Gastroesophageal sphincter (tissue), 4 donors: Measurements from ENCODE around the gene PA2G4. TPM values are rescaled to one million over a fixed set of nuclear protein-coding genes. Genes with fewer than 3 reads are reported as not detected.

Source experiments
- ATAC-seq: fragments of 150-250 bp; one replicate; pipeline ENCODE4 v1.9.1; 2016; ENCODE audit warnings: mild to moderate bottlenecking, moderate library complexity
- H3K27ac ChIP-seq, 4 donors: fragments of 200-600 bp; sonication (generic) in 3 of 4; 1 replicate in 3 of 4; 2 replicates in 1 of 4; pipeline ENCODE4 v1.5.1; 2016 to 2019
- H3K27me3 ChIP-seq: fragments of 200-600 bp; sonication (generic); one replicate; pipeline ENCODE4 v1.5.1; 2019
- H3K36me3 ChIP-seq, 2 donors: fragments of 200-600 bp; sonication (generic); one replicate each; pipeline ENCODE4 v1.5.1; 2019; ENCODE audit warnings: control low read depth in 1 of 2
- H3K4me1 ChIP-seq, 3 donors: fragments of 200-600 bp; sonication (generic); 1 replicate in 2 of 3; 2 replicates in 1 of 3; pipeline ENCODE4 v1.5.1; 2016 to 2019; ENCODE audit warnings: control low read depth in 2 of 3
- H3K4me3 ChIP-seq, 2 donors: fragments of 200-600 bp; sonication (generic); one replicate each; pipeline ENCODE4 v1.5.1; 2019; ENCODE audit warnings: mild to moderate bottlenecking in 1 of 2, moderate library complexity in 1 of 2
- H3K9me3 ChIP-seq, 3 donors: fragments of 200-600 bp; sonication (generic); one replicate each; pipeline ENCODE4 v1.5.1; 2017 to 2019; ENCODE audit warnings: control low read depth in 2 of 3
- EP300 ChIP-seq: sonication (generic); formaldehyde crosslinking; IDR thresholded peaks from one replicate; pipeline ENCODE4 v1.6.1; 2017; ENCODE audit warnings: antibody characterized with exemption, mild to moderate bottlenecking
- POLR2A ChIP-seq, 2 donors: fragments of 450-650 bp; IDR thresholded peaks; one replicate each; pipeline ENCODE4 v1.6.1; 2017; ENCODE audit warnings: antibody characterized with exemption in 2 of 2, mild to moderate bottlenecking in 2 of 2, moderate library complexity in 1 of 2
- POLR2AphosphoS5 ChIP-seq: sonication (generic); formaldehyde crosslinking; IDR thresholded peaks from one replicate; pipeline ENCODE4 v1.6.1; 2017; ENCODE audit warnings: antibody characterized with exemption
- WGBS, 2 donors: methylation state at CpG; one replicate each; pipeline ENCODE4 v1.1.5; 2018; ENCODE audit warnings: low coverage in 1 of 2; 5-methylcytosine and 5-hydroxymethylcytosine counted together
- total RNA-seq, 4 donors: library from RNA; depleted of rRNA; stranded (reverse); fragments of >200 nt; gene quantifications; one replicate each; pipeline ENCODE4 v1.1.0, GENCODE V29; 2016
- TF ChIP-seq, protein P1 (sequence below), 4 experiments: fragments of 200-600 bp in 2 of 4; fragments of 450-650 bp in 2 of 4; sonication (generic) in 1 of 4; IDR thresholded peaks; one replicate each; pipeline ENCODE4 v1.5.1; 2017 to 2019; ENCODE audit warnings: antibody characterized with exemption in 4 of 4, mild to moderate bottlenecking in 2 of 4, moderate library complexity in 2 of 4

Gene PA2G4
- total RNA-seq, 4 donors from 2014 or later, result 99.4 to 115 (median 110) TPM

GRCh38 chr12:56098592-56098991 is 5.8 kb upstream of the PA2G4 start:
- H3K27me3 ChIP-seq, result peaks cover 12% of the 10 kb centered on the region
- no peak for ATAC-seq
- no peak overlapping the region for H3K27ac ChIP-seq
- no peak overlapping the region for H3K4me3 ChIP-seq
- TF ChIP-seq POLR2AphosphoS5 (no peak), POLR2A (IDR thresholded peaks at IDR 0.05) (no peak), EP300 (no peak)
- TF ChIP-seq, protein P1, sequence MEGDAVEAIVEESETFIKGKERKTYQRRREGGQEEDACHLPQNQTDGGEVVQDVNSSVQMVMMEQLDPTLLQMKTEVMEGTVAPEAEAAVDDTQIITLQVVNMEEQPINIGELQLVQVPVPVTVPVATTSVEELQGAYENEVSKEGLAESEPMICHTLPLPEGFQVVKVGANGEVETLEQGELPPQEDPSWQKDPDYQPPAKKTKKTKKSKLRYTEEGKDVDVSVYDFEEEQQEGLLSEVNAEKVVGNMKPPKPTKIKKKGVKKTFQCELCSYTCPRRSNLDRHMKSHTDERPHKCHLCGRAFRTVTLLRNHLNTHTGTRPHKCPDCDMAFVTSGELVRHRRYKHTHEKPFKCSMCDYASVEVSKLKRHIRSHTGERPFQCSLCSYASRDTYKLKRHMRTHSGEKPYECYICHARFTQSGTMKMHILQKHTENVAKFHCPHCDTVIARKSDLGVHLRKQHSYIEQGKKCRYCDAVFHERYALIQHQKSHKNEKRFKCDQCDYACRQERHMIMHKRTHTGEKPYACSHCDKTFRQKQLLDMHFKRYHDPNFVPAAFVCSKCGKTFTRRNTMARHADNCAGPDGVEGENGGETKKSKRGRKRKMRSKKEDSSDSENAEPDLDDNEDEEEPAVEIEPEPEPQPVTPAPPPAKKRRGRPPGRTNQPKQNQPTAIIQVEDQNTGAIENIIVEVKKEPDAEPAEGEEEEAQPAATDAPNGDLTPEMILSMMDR (IDR thresholded peaks at IDR 0.05), result no peak
- no peaks in the 10 kb centered on the region for H3K9me3 ChIP-seq
- H3K4me1 ChIP-seq, result peaks cover 0 to 9% (median 6%) of the 10 kb centered on the region in 3 donors
- H3K36me3 ChIP-seq, result no peaks in the 10 kb centered on the region
- 50 to 92% methylated on average over 1 to 2 of the region's 3 CpGs for WGBS, 2 donors

DNA sequence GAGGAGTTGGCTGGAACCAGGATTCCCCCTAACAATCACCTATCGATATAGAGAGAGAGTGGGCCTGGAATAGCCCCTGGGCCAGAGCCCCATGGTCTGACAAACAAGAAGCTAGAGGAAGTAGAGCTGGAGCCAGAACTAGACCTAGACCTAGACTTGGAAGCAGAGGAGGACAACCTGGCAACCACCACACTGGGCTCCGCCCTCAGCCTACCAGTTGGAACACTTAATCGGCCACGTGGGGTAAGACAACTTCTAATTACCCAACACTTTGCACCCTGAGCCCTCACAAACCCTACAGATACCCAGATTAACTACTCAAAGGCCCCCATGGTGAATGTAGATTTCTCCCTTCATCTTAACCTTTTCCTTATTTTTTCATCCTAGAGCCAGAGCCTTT is 4.6 kb upstream of the PA2G4 start:
- no peak for ATAC-seq

GRCh38 chr12:56101045-56101444 is 3.3 kb upstream of the PA2G4 start:
- TF ChIP-seq, protein P1 (IDR thresholded peaks at IDR 0.05), result no peak
- TF ChIP-seq POLR2A (IDR thresholded peaks at IDR 0.05) (no peak), EP300 (no peak), POLR2AphosphoS5 (no peak)
- ATAC-seq, result no peak
- H3K36me3 ChIP-seq, result no peaks in the 10 kb centered on the region

More for the DNA sequence above, 4.6 kb upstream of the PA2G4 start:
- peaks cover under 1% of the 10 kb centered on the region for H3K27me3 ChIP-seq
- TF ChIP-seq EP300, result no peak
- no peak for TF ChIP-seq POLR2A (IDR thresholded peaks at IDR 0.05)
- TF ChIP-seq POLR2AphosphoS5, result no peak
- TF ChIP-seq, protein P1 (IDR thresholded peaks at IDR 0.05), result no peak
- peaks cover 0 to 13% (median 8%) of the 10 kb centered on the region in 3 donors for H3K4me1 ChIP-seq
- H3K36me3 ChIP-seq, result no peaks in the 10 kb centered on the region
- H3K27ac ChIP-seq, result no peak overlapping the region
- no peaks in the 10 kb centered on the region for H3K9me3 ChIP-seq
- H3K4me3 ChIP-seq, result no peak overlapping the region
- 84 to 90% methylated on average over 2 to 3 of the region's 4 CpGs for WGBS, 2 donors

GRCh38 chr12:56102683-56103065 is 1.7 kb upstream of the PA2G4 start:
- H3K36me3 ChIP-seq, result peaks cover 0 to 12% of the 10 kb centered on the region in 2 donors
- H3K27ac ChIP-seq, result peak overlapping the region in 1 of 4 donors; percentile 95
- no peak for TF ChIP-seq POLR2AphosphoS5
- no peak for TF ChIP-seq POLR2A (IDR thresholded peaks at IDR 0.05)
- no peak for TF ChIP-seq EP300
- no peak for ATAC-seq
- H3K4me3 ChIP-seq, result no peak overlapping the region
- no peaks in the 10 kb centered on the region for H3K27me3 ChIP-seq
- WGBS, 2 donors, result 67% methylated on average over 1 of the region's 1 CpG; no CpG with 5 or more reads in 1 of the 2 donors
- H3K9me3 ChIP-seq, result no peaks in the 10 kb centered on the region
- peaks cover 6 to 37% (median 20%) of the 10 kb centered on the region in 3 donors for H3K4me1 ChIP-seq

More at GRCh38 chr12:56101045-56101444, 3.3 kb upstream of the PA2G4 start:
- 79% methylated on average over 3 to 7 of the region's 14 CpGs for WGBS, 2 donors
- peaks cover 6 to 25% (median 17%) of the 10 kb centered on the region in 3 donors for H3K4me1 ChIP-seq
- no peaks in the 10 kb centered on the region for H3K27me3 ChIP-seq
- H3K4me3 ChIP-seq, result no peak overlapping the region
- H3K9me3 ChIP-seq, result no peaks in the 10 kb centered on the region
- H3K27ac ChIP-seq, result no peak overlapping the region

DNA sequence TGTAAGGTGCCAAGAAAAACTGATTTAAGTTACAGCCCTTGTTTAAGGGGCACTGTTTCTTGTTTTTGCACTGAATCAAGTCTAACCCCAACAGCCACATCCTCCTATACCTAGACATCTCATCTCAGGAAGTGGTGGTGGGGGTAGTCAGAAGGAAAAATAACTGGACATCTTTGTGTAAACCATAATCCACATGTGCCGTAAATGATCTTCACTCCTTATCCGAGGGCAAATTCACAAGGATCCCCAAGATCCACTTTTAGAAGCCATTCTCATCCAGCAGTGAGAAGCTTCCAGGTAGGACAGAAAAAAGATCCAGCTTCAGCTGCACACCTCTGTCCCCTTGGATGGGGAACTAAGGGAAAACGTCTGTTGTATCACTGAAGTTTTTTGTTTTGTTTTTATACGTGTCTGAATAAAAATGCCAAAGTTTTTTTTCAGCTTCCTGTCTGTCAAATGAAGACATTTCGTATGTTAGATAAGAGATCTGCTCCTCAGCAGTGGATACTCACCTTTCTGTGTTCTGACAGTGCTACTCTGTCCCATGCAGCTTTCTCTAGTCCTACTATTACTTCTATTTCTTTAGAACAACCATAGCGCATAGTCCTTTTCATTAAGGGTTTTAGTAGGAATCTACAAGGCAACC is 1.2 kb upstream of the PA2G4 start:
- Histone ChIP-seq H3K9me3 (no peaks in the 10 kb centered on the region), H3K27me3 (no peaks in the 10 kb centered on the region), H3K36me3 (peaks cover 0 to 18% of the 10 kb centered on the region in 2 donors), H3K4me1 (peaks cover 6 to 37% (median 20%) of the 10 kb centered on the region in 3 donors), H3K4me3 (peak overlapping the region; percentile 88 to 92), H3K27ac (peak overlapping the region; percentile 86 to 95 (median 94))
- no peak for ATAC-seq
- TF ChIP-seq EP300, result no peak
- no peak for TF ChIP-seq POLR2A (IDR thresholded peaks at IDR 0.05)
- TF ChIP-seq, protein P1 (IDR thresholded peaks at IDR 0.05), result no peak
- no peak for TF ChIP-seq POLR2AphosphoS5
- 53 to 56% methylated on average over 6 of the region's 6 CpGs for WGBS, 2 donors
